ENCODE measurements around the gene NR1D2. TPM values are rescaled to one million over a fixed set of nuclear protein-coding genes. Genes with fewer than 3 reads are reported as not detected.

NR1D2 gene
- total RNA-seq, 2 experiments from 2014 or later, result 5.0 to 5.7 TPM

DNA sequence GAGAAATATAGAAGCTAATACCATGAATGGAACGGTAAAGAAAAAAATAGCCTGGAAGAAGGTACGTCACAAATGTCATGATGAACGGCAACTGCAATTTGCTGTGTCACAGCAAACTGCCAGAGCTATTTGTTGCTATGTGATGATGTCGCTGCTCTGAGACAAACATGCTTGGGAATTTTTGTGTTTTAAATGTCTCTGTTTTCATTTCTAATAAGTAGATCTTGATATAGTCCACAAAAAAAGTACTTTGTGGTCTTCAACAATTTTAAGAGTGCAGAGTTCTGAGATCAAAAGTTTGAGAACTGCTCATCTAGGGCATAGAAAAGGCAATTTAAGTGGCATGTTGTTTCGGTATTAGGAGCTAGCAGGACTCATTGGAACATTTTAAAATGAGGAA, 4.3 kb upstream of the NR1D2 start:
- Histone ChIP-seq H3K4me2 (ENCODE audit: low read length) (no peak overlapping the region), H3K9me2 (ENCODE audit: insufficient read depth, low read length) (no peaks in the 10 kb centered on the region), H2AFZ (ENCODE audit: low read length) (no peak overlapping the region), H3K79me2 (ENCODE audit: insufficient read depth, low read depth, low read length) (no peaks in the 10 kb centered on the region), H3K36me3 (ENCODE audit: insufficient read depth, low read length) (no peaks in the 10 kb centered on the region), H3K4me1 (ENCODE audit: insufficient read depth, low read length, poor library complexity, severe bottlenecking) (peaks cover 10% of the 10 kb centered on the region), H3K27ac (ENCODE audit: low read depth, low read length, poor library complexity, severe bottlenecking) (no peak overlapping the region), H3K4me3 (ENCODE audit: low read depth, low read length, poor library complexity, severe bottlenecking) (no peak overlapping the region), H3K9me3 (ENCODE audit: low read length) (no peaks in the 10 kb centered on the region), H4K20me1 (ENCODE audit: insufficient read depth, low read length) (no peaks in the 10 kb centered on the region)
- intact Hi-C loops (cut with micrococcal nuclease; ENCODE audit: unreplicated experiment), result loop anchor here (10.0 kb wide), 1 partner anchor 326 kb away; no protein-coding TSS in a partner anchor
- ChIA-PET CTCF (ENCODE audit: unreplicated experiment) (no interaction called here), POLR2A (interaction anchor here (0.6 to 1.3 kb wide), 11 partner anchors 10 to 860 kb away, joined by 3 to 9 read pairs (median 3); no protein-coding TSS in a partner anchor)
- TF ChIP-seq, protein P1, sequence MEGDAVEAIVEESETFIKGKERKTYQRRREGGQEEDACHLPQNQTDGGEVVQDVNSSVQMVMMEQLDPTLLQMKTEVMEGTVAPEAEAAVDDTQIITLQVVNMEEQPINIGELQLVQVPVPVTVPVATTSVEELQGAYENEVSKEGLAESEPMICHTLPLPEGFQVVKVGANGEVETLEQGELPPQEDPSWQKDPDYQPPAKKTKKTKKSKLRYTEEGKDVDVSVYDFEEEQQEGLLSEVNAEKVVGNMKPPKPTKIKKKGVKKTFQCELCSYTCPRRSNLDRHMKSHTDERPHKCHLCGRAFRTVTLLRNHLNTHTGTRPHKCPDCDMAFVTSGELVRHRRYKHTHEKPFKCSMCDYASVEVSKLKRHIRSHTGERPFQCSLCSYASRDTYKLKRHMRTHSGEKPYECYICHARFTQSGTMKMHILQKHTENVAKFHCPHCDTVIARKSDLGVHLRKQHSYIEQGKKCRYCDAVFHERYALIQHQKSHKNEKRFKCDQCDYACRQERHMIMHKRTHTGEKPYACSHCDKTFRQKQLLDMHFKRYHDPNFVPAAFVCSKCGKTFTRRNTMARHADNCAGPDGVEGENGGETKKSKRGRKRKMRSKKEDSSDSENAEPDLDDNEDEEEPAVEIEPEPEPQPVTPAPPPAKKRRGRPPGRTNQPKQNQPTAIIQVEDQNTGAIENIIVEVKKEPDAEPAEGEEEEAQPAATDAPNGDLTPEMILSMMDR (conservative IDR thresholded peaks at IDR 0.05; ENCODE audit: low read length), result no peak
- BruUV-seq (replicated peaks), result no TSS peak
- no peak for DNase-seq (ENCODE audit: low spot score)

DNA sequence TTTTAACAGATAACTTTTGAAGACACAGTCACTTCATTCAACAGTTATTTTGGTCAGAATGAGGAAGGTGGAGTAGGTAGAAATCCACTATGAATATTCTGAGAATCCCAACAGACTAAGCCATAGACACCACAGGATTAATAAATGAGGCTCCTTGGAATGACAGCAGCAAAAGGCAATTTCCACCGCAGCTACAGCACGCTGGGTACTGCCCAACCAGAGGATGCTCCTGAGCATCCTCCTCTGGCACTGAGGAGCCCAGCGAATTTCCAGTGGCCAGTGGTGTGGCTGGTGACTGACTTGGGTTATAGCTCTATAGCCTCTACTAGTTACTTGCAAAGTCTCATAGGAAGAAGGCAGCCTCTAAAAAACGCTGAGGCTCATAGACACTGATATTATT, 3.6 kb upstream of the NR1D2 start:
- TF ChIP-seq EZH2phosphoT487 (IDR thresholded peaks at IDR 0.05; ENCODE audit: borderline replicate concordance, low read depth, low read length), result no peak
- TF ChIP-seq, protein P1 (conservative IDR thresholded peaks at IDR 0.05; ENCODE audit: low read length), result no peak
- H3K4me2 ChIP-seq (ENCODE audit: low read length), result no peak overlapping the region
- no TSS peak for BruUV-seq (replicated peaks)
- no peaks in the 10 kb centered on the region for H3K9me3 ChIP-seq (ENCODE audit: low read length)
- peaks cover 10% of the 10 kb centered on the region for H3K4me1 ChIP-seq (ENCODE audit: insufficient read depth, low read length, poor library complexity, severe bottlenecking)
- ChIA-PET POLR2A (interaction anchor here (0.6 to 1.3 kb wide), 5 partner anchors 9 to 540 kb away, joined by 3 to 9 read pairs (median 4); no protein-coding TSS in a partner anchor), CTCF (ENCODE audit: unreplicated experiment) (no interaction called here)
- intact Hi-C loops (cut with micrococcal nuclease; ENCODE audit: unreplicated experiment), result loop anchor here (10.0 kb wide), 1 partner anchor 327 kb away; no protein-coding TSS in a partner anchor
- no peaks in the 10 kb centered on the region for H3K9me2 ChIP-seq (ENCODE audit: insufficient read depth, low read length)
- no peak overlapping the region for H3K27ac ChIP-seq (ENCODE audit: low read depth, low read length, poor library complexity, severe bottlenecking)
- H2AFZ ChIP-seq (ENCODE audit: low read length), result no peak overlapping the region
- peaks cover under 1% of the 10 kb centered on the region; the same call in 1 of the 2 replicates for H3K79me2 ChIP-seq (ENCODE audit: insufficient read depth, low read depth, low read length)
- no peak for DNase-seq (ENCODE audit: low spot score)
- H3K36me3 ChIP-seq (ENCODE audit: insufficient read depth, low read length), result no peaks in the 10 kb centered on the region
- H4K20me1 ChIP-seq (ENCODE audit: insufficient read depth, low read length), result no peaks in the 10 kb centered on the region
- H3K4me3 ChIP-seq (ENCODE audit: low read depth, low read length, poor library complexity, severe bottlenecking), result no peak overlapping the region

DNA sequence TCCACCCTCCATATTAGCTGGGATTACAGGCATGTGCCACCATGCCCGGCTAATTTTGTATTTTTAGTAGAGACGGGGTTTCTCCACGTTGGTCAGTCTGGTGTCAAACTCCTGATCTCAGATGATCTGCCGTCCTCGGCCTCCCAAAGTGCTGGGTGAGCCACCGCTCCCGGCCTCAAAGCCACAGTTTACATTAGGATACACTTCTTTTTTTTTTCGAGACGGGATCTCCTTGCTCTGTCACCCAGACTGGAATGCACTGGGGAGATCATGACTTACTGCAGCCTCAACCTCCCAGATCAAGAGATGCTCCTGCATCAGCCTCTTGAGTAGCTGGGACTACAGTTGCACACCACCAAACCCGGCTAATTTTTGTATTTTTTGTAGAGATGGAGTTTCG, 2.5 kb upstream of the NR1D2 start:
- POLR2A ChIA-PET, result no interaction called here
- CTCF ChIA-PET (ENCODE audit: unreplicated experiment), result no interaction called here
- BruUV-seq (replicated peaks), result no TSS peak
- intact Hi-C loops (cut with micrococcal nuclease; ENCODE audit: unreplicated experiment), result loop anchor here (10.0 kb wide), 1 partner anchor 328 kb away; no protein-coding TSS in a partner anchor
- Histone ChIP-seq H3K4me3 (ENCODE audit: low read depth, low read length, poor library complexity, severe bottlenecking) (no peak overlapping the region), H3K4me1 (ENCODE audit: insufficient read depth, low read length, poor library complexity, severe bottlenecking) (peaks cover 20% of the 10 kb centered on the region), H4K20me1 (ENCODE audit: insufficient read depth, low read length) (no peaks in the 10 kb centered on the region), H3K4me2 (ENCODE audit: low read length) (no peak overlapping the region), H3K9me2 (ENCODE audit: insufficient read depth, low read length) (no peaks in the 10 kb centered on the region), H3K9me3 (ENCODE audit: low read length) (no peaks in the 10 kb centered on the region), H2AFZ (ENCODE audit: low read length) (no peak overlapping the region), H3K36me3 (ENCODE audit: insufficient read depth, low read length) (no peaks in the 10 kb centered on the region), H3K27ac (ENCODE audit: low read depth, low read length, poor library complexity, severe bottlenecking) (no peak overlapping the region), H3K79me2 (ENCODE audit: insufficient read depth, low read depth, low read length) (peaks cover 9% of the 10 kb centered on the region; the same call in 1 of the 2 replicates)
- no peak for DNase-seq (ENCODE audit: low spot score)
- TF ChIP-seq EZH2phosphoT487 (IDR thresholded peaks at IDR 0.05; ENCODE audit: borderline replicate concordance, low read depth, low read length), result no peak
- TF ChIP-seq, protein P1 (conservative IDR thresholded peaks at IDR 0.05; ENCODE audit: low read length), result no peak

All from OCI-LY7 (cell line).